MV-4-11 (cell line): ENCODE measurements around the gene HES5.

Experiments
- DNase-seq: peaks from one replicate; lab custom pipeline; 2025; lab: John Stamatoyannopoulos, UW

The HES5 gene

DNA sequence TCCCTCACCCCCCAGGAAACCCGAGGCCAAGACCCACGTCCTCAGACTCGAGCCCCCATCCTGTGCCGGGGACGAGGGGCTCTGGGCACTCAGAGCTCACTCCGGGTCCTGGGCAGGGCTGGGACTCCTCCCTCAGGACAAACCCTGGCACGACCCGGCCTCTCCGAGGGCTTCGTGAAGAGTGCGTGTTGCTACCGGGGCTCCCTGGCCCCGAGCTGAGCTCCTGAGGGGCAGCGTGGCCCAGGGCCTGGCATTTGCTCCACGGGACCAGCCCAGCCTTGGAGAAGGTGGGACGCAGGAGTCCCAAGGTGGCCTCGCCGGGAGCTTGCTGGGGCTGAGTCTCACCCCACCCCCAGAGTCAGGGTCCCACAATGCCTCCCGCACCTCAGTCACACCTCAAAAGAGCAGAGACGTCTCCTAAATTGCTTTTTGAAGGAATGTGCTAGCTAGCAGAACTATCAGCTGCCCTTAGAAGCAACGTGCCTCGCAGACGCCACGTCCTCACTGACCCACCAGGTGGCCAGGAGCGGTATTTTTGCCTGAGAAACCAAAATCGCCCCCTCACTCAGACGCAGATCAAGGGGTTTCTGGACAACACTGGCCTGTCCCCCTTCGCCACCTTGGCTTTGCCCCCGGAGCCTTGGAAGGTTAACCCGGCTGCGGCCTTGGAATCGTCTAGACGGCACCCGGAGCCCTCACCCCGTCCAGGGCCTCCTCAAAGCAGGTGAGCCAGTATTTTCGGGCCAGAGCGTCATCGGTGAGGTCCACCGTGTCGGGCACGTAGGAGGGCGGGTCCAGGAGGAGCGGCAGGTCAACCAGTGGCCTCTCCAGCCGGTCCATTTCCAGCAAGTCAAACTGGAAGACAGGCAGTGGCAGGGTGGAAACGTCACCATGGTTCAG is 14.9 kb downstream of the HES5 start:
- no peak for DNase-seq

DNA sequence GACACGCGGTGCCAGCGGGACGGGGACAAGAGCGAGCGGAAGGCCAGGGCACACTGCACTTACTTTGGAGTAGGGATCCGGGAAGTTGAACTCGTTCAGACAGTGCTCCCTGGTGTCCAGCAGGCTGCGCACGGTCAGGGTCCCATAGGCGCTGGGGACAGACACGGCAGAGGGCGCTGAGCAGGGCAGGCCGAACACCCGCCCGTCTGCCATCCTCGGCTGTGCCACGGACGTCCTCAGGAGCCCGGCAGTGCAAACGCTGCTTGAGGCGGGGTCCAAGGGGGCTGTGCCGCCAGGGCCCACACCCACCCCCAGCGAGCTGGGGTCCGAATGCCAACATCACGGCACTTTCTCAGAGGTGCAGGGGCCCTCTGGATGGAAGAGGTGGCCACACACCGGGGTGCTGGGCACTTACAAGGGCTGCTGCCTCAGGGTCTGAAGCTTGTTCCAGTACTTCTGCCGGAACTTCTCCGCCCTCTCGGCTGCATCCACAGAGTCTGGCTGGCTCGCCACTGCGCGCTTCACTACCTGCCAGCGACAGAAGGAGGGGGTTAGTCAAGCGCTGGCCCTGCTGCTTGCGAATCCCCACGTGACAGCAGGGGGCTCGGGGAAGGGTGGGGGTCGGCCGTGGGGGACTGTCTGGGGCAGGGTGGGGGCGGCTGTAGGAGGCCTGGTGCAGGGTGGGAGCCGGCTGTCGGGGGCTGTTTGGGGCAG is 16.0 kb downstream of the HES5 start:
- DNase-seq: no peak

DNA sequence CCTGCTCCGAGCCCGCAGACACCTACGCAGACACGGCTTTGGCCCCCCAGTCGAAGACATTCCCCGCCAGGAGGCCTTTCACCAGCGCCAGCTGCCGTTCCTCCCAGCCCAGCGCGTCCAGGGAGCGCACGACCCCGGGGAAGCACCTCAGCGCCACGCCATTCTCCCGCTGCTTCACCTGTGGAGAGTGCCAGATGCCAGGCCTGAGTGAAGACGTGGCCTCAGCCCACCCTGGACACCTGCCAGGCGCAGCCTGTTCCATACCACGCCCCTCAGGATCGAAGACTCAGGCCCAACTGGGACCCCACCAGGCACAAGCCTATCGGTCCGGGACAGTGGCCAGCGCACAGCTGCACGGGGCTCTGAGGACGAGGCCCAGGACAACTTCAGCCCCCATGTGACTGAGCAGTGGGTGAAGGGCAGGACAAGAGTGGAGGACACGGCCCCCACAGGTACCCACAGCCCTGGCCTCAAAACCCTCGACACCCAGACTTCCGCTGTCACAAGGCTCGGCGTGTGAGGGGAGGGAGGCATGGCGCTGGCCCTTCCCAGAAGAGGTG is 17.1 kb downstream of the HES5 start:
- DNase-seq: no peak

DNA sequence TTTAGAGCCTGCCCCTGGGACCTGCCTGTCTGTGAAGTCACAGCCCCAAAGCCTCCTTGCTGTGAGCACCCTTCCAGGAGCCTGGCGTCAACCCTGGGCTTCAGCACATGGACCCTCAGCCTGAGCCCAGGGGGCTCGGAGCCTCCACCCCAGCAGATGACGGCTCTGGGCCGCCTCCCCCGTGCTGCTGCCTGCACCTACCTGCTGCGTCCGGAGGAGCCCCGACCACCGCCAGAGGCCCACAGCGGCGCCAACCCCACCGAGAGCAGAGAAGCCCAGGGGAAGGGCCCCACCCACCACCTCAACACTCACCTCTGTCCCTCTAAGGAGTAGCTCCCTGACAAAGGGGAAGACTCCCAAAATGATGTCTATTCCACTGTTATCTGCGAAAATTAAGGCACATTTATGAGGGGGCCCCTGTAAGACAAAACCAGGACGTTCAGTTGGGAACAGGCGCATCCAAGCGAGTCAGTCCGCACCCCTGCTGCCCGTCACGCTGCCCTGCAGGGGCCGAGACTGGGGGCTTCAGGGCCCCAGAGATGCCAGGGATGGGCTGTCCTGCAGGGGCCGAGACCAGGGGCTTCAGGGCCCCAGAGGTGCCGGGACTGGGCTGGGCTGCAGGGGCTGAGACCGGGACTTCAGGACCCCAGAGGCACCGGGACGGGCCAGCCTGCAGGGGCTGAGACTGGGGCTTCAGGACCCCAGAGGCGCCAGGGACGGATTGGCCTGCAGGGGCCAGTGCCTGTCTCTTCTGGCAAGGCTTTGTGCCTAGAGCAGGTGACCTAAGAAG is 19.5 kb downstream of the HES5 start:
- DNase-seq: no peak

DNA sequence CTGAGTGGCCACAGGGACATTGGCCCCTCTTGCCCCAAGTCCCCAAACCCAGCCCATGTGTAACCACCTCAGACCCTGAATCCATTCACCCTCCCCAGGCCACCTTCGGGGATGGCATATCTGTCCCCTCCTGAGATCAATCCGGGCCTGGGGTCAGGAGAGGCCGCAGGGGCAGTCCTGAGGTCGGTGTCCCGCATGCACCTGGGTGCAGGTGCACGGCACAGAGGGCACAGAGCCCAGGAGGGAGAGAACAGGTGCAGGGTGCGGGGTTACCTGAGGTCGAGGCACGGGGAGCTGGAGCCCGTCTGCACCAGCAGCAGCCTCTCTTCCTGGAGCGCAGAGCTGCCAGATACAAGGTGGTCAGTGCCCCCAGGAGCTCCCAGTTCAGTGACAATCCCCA is 20.5 kb downstream of the HES5 start:
- DNase-seq: no peak

DNA sequence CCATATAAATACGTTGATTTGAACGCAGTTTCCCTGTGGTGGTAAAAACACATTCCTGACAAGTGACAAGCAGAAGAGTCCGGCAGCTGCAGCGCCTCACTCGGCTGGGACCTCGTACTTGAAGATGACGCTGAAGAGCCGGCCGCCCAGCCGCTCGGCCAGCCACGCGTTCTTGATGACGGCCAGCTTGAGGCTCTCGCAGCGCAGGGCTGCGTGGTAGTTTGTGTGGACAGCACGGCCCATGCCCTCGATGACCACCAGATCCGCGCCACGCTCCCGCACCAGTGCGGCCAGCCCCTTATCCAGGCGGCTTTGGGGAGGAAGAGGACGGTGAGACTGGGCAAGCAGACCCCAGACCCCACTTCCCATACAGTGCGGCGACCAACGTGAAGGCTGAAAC is 21.3 kb downstream of the HES5 start:
- DNase-seq: no peak

DNA sequence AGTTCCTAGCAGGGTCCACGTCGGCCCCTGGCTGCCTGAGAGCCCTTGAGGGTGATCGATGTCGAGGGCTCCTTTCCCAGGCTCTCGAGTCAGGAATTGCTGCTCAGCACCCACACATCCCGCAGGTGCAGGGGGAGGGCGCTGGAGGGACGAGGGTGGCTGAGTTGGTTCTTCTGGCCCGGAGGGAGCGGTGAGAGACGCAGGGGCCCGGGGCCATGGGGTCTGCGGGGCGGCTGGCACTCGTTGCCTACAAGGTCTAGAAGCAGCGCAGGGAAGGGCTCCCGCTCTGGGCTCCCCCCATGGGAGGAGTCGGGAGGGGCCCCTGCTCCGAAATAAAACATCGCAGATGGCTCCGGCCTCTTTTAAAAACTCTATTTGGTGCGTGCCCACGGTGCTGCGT is 21.9 kb downstream of the HES5 start:
- DNase-seq: no peak

DNA sequence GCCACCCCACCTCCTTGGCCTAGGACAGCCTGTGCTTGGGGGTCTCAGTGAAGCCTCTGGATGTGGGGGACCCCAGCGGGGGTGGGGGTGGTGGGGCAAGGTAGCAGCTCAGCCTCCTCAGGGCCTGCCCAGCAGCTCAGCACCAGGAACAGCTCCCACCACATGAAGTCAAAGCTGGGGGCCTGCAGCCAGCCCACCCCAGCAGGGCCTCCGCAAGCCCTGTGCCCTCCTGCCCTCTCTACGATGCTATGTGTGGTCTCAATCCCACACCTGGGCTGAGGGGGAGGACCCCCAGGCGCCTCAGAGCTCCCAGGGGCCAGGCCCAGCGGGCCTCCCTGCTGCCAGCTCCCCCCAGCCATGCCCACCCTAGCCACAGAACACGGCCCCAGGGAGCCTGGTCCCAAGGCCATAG is 22.3 kb downstream of the HES5 start:
- no peak for DNase-seq

DNA sequence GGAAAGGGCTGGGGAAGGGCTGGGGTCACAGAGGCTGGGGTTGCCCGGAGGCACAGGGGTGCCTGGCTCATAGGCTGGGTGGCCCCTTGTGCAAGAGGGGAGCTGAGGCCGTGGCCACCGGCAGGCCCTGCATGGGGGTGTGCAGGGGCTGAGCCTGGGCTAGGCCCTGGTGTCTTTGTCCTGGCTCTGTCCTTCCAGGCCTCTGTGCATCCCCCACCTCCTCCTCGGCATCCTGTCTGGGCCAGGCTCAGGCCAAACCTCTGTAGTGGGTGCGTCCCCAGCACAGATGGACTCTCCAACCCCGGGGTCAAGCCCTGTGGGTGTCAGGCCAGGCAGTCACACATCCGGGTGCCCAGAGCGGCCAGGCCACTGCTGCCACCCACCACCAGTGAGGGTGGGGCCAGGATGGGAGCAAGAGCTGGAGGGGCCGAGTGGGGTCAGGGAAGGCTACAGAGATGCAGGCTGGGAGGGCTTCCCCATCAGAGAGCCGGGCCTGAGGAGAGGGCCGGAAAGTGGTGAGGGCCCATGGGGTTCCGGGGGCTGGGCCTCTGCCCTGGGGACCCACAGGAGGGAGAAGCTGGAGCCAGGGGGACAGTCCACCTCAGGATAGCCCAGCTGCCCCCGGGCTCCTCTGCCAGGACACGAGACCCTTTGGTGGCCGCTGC is 23.0 kb downstream of the HES5 start:
- no peak for DNase-seq

DNA sequence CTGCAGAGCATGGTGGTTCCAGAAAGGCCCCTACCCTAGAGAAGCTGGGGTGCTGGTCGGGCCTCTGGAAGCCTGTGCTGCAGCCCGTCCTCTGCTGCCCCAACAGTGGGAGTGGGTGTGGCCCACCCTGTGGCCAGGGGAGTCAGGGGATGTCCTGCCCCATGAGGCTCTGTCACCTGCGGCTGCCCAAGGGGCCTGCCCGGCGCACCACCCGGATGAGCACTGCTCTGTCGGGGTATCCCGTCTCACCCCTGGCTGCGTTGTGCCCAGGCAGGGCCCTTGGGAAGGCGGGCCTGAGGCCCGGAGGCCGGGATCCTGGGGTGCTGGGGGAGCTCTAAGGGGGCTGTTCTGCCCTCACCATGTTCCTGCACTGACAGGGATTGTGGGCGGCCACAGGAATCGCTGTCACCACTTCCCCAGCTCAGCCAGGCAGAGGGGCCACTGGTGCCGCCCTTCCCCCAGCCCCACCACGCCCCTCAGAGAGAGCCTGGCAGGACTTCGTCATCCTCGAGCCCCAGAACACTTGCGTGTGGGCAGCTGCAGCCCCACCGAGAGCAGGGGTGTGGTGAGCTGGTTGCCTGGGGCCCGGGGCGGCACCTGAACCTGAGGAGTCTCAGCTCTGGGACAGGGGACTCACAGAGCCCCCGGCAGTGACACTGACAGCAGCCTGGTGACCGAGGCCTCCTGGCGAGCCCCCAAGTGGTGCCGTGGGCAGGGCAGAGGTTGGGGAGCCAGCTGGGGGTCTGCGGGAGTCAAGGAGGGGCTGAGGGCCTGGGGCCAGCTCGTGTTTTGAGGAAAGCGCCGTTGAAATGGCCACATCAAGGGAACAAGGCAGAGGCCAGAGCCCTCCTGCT is 23.8 kb downstream of the HES5 start:
- DNase-seq: no peak

DNA sequence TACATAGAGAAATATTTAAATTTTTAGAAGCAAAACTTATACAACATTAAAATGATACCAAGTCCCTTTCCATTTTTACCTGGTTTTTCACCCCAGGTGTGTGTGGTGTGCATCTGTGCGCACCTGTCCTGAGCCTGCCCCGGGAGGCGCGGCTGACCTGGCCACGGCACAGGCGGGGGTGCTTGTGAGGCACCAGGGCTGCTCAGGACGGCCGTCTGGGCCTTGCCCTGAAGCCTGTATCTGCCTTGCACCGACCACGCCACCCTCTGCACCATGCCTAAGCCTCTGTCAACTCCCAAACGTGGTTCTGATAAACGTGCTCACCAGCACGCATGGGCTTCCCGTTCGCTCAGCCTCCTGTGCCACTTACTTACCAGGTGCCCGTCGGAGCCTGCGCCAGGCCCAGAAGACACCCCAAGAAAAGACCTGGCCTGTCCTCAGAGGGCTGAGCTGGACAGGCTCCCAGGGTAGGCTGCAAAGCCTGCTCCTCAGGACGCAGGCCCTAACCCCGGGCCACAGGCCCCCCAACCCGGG is 24.5 kb downstream of the HES5 start:
- no peak for DNase-seq

DNA sequence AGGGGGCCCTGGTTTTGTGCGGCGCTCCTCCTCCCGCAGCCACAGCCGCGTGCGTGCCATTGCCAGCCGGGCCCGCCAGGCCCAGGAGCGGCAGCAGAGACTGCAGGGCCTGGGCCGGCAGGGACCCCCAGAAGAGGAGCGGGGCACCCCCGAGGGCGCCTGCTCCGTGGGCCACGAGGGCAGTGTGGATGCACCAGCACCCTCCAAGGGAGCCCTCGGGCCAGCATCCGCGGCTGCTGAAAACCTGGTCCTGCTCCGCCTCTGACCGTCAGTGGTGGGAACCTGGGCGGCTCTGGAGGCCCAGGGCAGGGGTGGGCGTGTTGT is 25.2 kb downstream of the HES5 start:
- DNase-seq: no peak

DNA sequence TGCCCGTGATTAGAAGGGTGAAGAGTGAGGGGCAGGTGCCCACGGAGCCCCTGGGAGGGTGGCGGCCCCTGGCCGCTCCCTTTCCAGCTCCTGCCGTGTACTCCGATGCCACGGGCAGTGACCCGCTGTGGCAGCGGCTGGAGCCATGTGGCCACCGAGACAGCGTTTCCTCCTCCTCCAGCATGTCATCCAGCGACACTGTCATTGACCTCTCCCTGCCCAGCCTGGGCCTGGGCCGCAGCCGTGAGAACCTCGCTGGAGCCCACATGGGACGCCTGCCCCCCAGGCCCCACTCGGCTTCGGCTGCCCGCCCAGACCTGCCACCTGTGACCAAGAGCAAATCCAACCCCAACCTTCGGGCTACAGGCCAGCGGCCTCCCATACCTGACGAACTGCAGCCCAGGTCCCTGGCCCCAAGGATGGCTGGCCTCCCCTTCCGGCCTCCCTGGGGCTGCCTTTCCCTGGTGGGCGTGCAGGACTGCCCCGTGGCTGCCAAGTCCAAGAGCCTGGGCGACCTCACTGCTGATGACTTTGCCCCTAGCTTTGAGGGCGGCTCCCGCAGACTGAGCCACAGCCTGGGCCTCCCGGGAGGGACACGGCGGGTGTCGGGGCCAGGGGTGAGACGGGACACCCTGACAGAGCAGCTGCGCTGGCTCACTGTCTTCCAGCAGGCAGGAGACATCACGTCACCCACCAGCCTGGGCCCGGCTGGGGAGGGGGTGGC is 25.7 kb downstream of the HES5 start:
- DNase-seq: no peak

DNA sequence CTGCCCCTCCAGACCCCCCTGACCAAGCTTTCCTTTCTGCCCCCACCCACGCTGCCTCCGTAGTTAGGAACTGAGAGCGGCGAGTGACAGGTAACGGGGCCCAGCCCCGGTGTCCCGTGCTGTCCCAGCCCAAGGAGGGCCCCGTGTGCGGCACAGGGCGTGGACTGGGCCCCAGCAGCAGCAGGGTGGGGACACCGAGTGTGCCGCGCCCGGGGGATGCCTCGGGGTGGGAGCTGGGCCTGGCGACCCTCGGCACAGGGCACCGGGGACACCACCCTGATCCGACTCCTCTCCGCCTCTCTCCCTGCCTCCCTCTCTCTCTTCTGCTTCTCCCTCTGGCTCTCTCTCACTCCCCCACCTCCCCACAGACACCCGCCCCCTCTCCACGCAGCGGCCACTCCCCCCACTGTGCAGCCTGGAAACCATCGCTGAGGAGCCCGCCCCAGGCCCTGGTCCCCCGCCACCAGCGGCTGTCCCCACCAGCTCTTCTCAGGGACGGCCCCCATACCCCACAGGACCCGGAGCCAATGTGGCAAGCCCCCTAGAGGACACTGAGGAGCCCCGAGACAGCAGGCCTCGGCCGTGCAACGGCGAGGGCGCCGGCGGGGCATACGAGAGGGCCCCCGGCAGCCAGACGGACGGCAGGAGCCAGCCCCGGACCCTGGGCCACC is 26.4 kb downstream of the HES5 start:
- DNase-seq: no peak

DNA sequence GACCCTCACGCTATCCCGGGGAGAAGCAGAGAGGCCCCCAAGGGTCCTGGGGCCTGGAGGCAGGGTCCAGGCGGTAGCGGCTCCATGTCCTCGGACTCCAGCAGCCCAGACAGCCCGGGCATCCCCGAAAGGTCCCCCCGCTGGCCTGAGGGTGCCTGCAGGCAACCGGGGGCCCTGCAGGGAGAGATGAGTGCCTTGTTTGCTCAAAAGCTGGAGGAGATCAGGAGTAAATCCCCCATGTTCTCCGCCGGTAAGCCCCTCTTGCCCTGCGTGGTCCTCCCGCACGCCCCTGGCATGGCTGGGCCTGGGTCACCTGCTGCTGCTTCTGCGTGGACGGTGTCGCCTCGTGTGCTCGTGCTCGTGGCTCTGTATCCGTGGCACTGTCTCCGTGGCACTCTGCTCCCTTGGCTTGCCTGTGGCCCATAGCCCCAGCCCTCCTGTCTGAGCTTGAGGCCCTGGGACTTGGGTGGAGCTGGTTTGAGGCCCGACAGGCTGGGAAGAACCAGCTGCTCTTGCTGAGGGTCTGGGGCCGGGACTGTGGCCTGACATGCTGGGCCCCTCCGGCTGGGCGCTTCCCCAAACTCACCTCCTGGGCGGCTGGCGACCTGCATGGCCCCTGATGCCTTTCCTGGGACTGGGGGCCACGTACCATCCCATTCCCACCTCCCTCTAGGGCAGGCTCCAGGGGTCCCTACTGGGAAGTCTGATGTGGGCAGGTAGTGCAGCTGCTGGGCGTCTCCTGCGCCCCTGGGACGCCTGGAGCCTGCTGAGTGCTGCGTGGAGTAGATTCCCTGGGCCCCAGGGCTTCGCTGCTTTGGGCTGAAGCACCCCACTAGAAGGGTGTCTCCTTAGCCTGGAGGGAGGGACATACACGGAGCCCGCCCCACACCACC is 27.2 kb downstream of the HES5 start:
- DNase-seq: no peak

DNA sequence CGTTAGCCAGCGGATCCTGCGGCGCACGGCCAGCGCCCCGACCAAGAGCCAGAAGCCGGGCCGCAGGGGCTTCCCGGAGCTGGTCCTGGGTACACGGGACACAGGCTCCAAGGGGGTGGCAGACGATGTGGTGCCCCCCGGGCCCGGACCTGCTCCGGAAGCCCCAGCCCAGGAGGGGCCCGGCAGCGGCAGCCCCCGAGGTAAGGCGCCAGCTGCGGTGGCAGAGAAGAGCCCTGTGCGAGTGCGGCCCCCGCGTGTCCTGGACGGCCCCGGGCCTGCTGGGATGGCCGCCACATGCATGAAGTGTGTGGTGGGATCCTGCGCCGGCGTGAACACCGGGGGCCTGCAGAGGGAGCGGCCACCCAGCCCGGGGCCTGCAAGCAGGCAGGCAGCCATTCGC is 27.9 kb downstream of the HES5 start:
- DNase-seq: no peak

DNA sequence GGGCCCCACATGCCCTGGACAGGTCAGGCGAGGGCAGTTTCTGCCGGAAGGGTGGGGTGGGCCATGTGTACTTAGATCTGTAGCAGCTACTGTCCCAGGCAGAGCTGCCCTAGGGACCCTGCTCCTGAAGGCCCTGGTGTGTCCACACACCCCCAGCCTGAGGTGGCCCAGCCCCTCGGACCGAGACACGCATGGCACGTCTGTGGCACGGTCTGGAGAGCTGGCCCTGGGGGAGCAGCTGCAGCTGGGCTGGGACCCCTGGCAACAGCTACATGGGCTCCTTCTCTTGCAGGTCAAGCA is 28.3 kb downstream of the HES5 start:
- DNase-seq: no peak

DNA sequence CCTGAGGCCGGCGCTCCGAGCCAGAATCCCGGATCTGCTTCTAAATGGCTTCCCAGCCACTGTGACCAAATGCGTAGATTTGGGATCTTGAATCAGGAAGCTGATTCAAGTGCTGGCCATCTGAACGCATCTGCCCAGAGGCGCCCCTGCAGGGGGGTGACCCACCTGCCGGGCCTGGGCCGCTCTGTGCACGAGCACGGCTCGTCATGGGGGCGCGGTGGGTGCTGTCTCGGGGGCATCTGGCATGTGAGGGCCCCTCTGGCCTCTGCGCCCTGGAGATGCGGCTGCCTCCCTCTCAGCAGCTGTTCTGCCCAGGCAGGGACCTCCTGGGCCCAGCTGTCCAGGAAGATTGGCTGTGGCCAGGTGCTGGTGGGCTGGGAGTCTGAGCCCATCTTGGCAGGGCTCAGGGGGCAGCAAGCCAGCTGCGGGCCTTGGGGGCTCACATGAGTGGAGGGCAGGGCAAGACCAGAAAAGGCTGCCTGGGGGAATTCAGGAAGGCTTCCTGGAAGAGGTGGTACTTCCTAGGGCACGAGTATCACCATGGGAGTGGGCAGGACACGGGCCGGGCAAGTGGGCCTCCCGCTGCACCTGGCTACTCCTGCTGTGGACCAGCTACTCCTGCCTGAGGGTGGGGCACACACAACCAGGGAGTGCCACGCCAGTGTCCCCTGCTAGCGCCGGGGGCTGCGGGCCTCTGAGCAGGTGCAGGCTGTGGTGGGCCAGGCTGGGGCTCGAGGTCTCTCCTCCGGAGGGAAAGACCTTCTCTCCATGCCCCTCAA is 28.8 kb downstream of the HES5 start:
- DNase-seq: no peak
